Loucy (cell line): Measurements from ENCODE around the gene SYTL1.

Source experiments
- H2AFZ ChIP-seq: fragments of 200-600 bp; sonication (generic); 2 replicates; pipeline ENCODE4 v1.6.0; 2016; ENCODE audit warnings: antibody characterized with exemption, mild to moderate bottlenecking, low read length, moderate library complexity
- H3F3A ChIP-seq: fragments of 200-600 bp; 2 replicates; pipeline ENCODE4 v1.6.0; 2016; ENCODE audit warnings: antibody characterized with exemption, low read depth, mild to moderate bottlenecking
- H3K27me3 ChIP-seq: fragments of 200-600 bp; sonication (generic); 2 replicates; pipeline ENCODE4 v1.6.1; 2014; ENCODE audit warnings: low read length, mild to moderate bottlenecking; ENCODE audit not compliant: insufficient read depth, poor library complexity, severe bottlenecking
- H3K36me3 ChIP-seq: fragments of 200-600 bp; sonication (generic); 2 replicates; pipeline ENCODE4 v1.6.1; 2016; ENCODE audit warnings: low read length; ENCODE audit not compliant: insufficient read depth
- H3K4me1 ChIP-seq: fragments of 200-600 bp; sonication (generic); 2 replicates; pipeline ENCODE4 v1.5.1; 2014; ENCODE audit warnings: low read length, mild to moderate bottlenecking; ENCODE audit not compliant: insufficient read depth, poor library complexity, severe bottlenecking
- H3K4me2 ChIP-seq: fragments of 200-600 bp; sonication (generic); 2 replicates; pipeline ENCODE4 v1.6.0; 2014; ENCODE audit warnings: antibody characterized with exemption, low read length, low read depth, mild to moderate bottlenecking; ENCODE audit not compliant: poor library complexity, severe bottlenecking
- H3K4me3 ChIP-seq: fragments of 200-600 bp; sonication (generic); 2 replicates; pipeline ENCODE4 v1.5.1; 2014; ENCODE audit warnings: low read length, mild to moderate bottlenecking, mixed read lengths; ENCODE audit not compliant: poor library complexity, severe bottlenecking
- H3K79me2 ChIP-seq: fragments of 200-600 bp; sonication (generic); 2 replicates; pipeline ENCODE4 v1.6.1; 2014; ENCODE audit warnings: low read length; ENCODE audit not compliant: insufficient read depth
- H3K9ac ChIP-seq: fragments of 200-600 bp; sonication (generic); 2 replicates; pipeline ENCODE4 v1.6.0; 2014; ENCODE audit warnings: mild to moderate bottlenecking, low read depth, low read length, moderate library complexity; ENCODE audit not compliant: poor library complexity, severe bottlenecking
- H3K9me2 ChIP-seq: fragments of 200-600 bp; sonication (generic); replicated peaks from 2 replicates; pipeline ENCODE4 v1.6.1; 2016; ENCODE audit warnings: low read depth, low read length, mixed read lengths
- H3K9me3 ChIP-seq: fragments of 200-600 bp; sonication (generic); 2 replicates; pipeline ENCODE4 v1.6.1; 2014; ENCODE audit warnings: mild to moderate bottlenecking, antibody characterized with exemption, low read length, low read depth; ENCODE audit not compliant: insufficient read depth
- H4K20me1 ChIP-seq: fragments of 200-600 bp; sonication (generic); 2 replicates; pipeline ENCODE4 v1.6.0; 2014; ENCODE audit warnings: antibody characterized with exemption, low read length, mild to moderate bottlenecking; ENCODE audit not compliant: insufficient read depth, poor library complexity, severe bottlenecking
- CTCF ChIP-seq: fragments of 200-600 bp; sonication (generic); conservative IDR thresholded peaks from 2 replicates; pipeline ENCODE4 v1.5.1; 2014; ENCODE audit warnings: mild to moderate bottlenecking, antibody characterized with exemption, low read length
- EZH2phosphoT487 ChIP-seq: fragments of 200-600 bp; IDR thresholded peaks from 2 replicates; pipeline ENCODE4 v1.6.1; 2018; ENCODE audit warnings: antibody characterized with exemption, mild to moderate bottlenecking, moderate library complexity, borderline replicate concordance

Gene SYTL1

GRCh38 chr1:27351541-27352107 lies 9.8 kb downstream of the SYTL1 start:
- Histone ChIP-seq H2AFZ (no peak overlapping the region), H3K9ac (no peak overlapping the region)

GRCh38 chr1:27353166-27353565 lies 11.3 kb downstream of the SYTL1 start:
- H3K9ac ChIP-seq: no peak overlapping the region

More at GRCh38 chr1:27351541-27352107, 9.8 kb downstream of the SYTL1 start:
- no peaks in the 10 kb centered on the region for H3F3A ChIP-seq
- H3K27me3 ChIP-seq: no peaks in the 10 kb centered on the region
- H3K9me3 ChIP-seq: no peaks in the 10 kb centered on the region
- H3K9me2 ChIP-seq: no peaks in the 10 kb centered on the region
- H3K79me2 ChIP-seq: no peaks in the 10 kb centered on the region
- H4K20me1 ChIP-seq: no peaks in the 10 kb centered on the region
- no peak overlapping the region for H3K4me3 ChIP-seq
- H3K36me3 ChIP-seq: peaks cover 5% of the 10 kb centered on the region; the same call in 1 of the 2 replicates
- H3K4me1 ChIP-seq: no peaks in the 10 kb centered on the region
- H3K4me2 ChIP-seq: no peak overlapping the region
- TF ChIP-seq EZH2phosphoT487: no peak
- no peak for TF ChIP-seq CTCF

GRCh38 chr1:27353629-27354028 lies 11.8 kb downstream of the SYTL1 start:
- H3F3A ChIP-seq: no peaks in the 10 kb centered on the region
- TF ChIP-seq EZH2phosphoT487 (no peak), CTCF (no peak)
- H3K36me3 ChIP-seq: peaks cover 5% of the 10 kb centered on the region; the same call in 1 of the 2 replicates
- no peaks in the 10 kb centered on the region for H3K79me2 ChIP-seq
- no peaks in the 10 kb centered on the region for H3K4me1 ChIP-seq
- no peak overlapping the region for H3K9ac ChIP-seq
- no peaks in the 10 kb centered on the region for H3K9me3 ChIP-seq
- H3K4me3 ChIP-seq: no peak overlapping the region
- no peaks in the 10 kb centered on the region for H3K27me3 ChIP-seq
- H3K9me2 ChIP-seq: no peaks in the 10 kb centered on the region
- H3K4me2 ChIP-seq: no peak overlapping the region
- H2AFZ ChIP-seq: no peak overlapping the region
- no peaks in the 10 kb centered on the region for H4K20me1 ChIP-seq

More at GRCh38 chr1:27353166-27353565, 11.3 kb downstream of the SYTL1 start:
- Histone ChIP-seq H3K36me3 (peaks cover 5% of the 10 kb centered on the region; the same call in 1 of the 2 replicates), H4K20me1 (no peaks in the 10 kb centered on the region), H3K79me2 (no peaks in the 10 kb centered on the region), H3K4me2 (no peak overlapping the region), H3K4me3 (no peak overlapping the region), H3K9me3 (no peaks in the 10 kb centered on the region), H3K27me3 (no peaks in the 10 kb centered on the region), H3K4me1 (no peaks in the 10 kb centered on the region), H3F3A (no peaks in the 10 kb centered on the region), H2AFZ (no peak overlapping the region), H3K9me2 (no peaks in the 10 kb centered on the region)
- TF ChIP-seq CTCF: no peak
- TF ChIP-seq EZH2phosphoT487: no peak
